Mucosa of descending colon (tissue), 3 donors: Measurements from ENCODE around the gene RNF121. TPM values are rescaled to one million over a fixed set of nuclear protein-coding genes. Genes with fewer than 3 reads are reported as not detected.

Experiments used
- ATAC-seq: fragments of 200-7000 bp; cut with Tn5 transposase; one replicate; pipeline ENCODE4 v1.9.1; 2020; ENCODE audit warnings: mild to moderate bottlenecking, moderate library complexity
- DNase-seq, 3 donors: peaks; one replicate each; pipeline ENCODE4 v3.0.0-alpha.2; 2020
- H3K36me3 ChIP-seq: fragments of 200-600 bp; one replicate; pipeline ENCODE4 v1.8.0; 2021; ENCODE audit warnings: low read depth, mild to moderate bottlenecking
- H3K4me1 ChIP-seq: fragments of 200-600 bp; one replicate; pipeline ENCODE4 v1.8.0; 2021; ENCODE audit warnings: low read depth, mild to moderate bottlenecking
- H3K4me3 ChIP-seq: fragments of 200-600 bp; one replicate; pipeline ENCODE4 v1.8.0; 2021; ENCODE audit warnings: mild to moderate bottlenecking
- H3K9me3 ChIP-seq: fragments of 200-600 bp; one replicate; pipeline ENCODE4 v1.8.0; 2021; ENCODE audit warnings: mild to moderate bottlenecking
- intact Hi-C, 2 donors: fragments of 100-400 bp; cut with DNase I in 1 of 2; cut with micrococcal nuclease in 1 of 2; formaldehyde crosslinking; loops; one replicate each; pipeline versions ENCODE4 v1.11.0 to v1.11.1; 2022; cut with DNase I, micrococcal nuclease
- total RNA-seq, 3 donors: library from RNA; stranded (reverse); fragmentation: NEBNext Ultra II Directional in 2 of 3; extraction: Animal tissue kit (Norgen Biotek cat#: 25700) in 2 of 3; gene quantifications; one replicate each; pipeline versions ENCODE4 v1.2.1 to v1.2.4, GENCODE V29; 2021 to 2023
- TF ChIP-seq, protein P1 (sequence below): fragments of 200-600 bp; IDR thresholded peaks from one replicate; pipeline ENCODE4 v1.8.0; 2022; ENCODE audit warnings: antibody characterized with exemption, mild to moderate bottlenecking
- donor health status: DM: no; HTN: no; CAD: no; lungs with moderate emphysema.
- donor health status: DM: no; HTN: no; CAD: no.
- donor health status: DM: no; HTN: yes; CAD: no.

RNF121 gene
- total RNA-seq, 3 donors from 2014 or later: 37.0 to 41.0 (median 37.4) TPM

DNA sequence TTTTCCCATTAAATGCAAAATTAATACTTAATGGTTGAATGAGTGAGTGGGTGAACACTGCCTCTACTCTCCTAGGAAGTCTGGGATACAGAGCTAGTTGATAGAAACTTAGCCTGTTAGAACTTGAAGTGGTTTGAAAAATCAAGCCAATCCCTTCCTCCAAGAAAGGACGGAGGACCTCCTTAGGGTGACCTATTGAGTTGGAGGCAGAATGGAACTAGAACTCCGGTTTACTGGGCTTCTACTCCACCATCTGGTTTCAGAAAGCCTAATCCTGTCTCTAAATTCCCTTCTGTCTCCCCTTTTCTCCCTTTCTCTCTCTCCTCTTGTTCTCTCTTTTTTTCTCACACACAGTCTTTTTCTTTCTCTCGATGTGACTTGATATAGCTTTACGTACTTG, 50.2 kb downstream of the RNF121 start:
- H3K9me3 ChIP-seq: no peaks in the 10 kb centered on the region
- DNase-seq (no peak), ATAC-seq (no peak)
- TF ChIP-seq, protein P1, sequence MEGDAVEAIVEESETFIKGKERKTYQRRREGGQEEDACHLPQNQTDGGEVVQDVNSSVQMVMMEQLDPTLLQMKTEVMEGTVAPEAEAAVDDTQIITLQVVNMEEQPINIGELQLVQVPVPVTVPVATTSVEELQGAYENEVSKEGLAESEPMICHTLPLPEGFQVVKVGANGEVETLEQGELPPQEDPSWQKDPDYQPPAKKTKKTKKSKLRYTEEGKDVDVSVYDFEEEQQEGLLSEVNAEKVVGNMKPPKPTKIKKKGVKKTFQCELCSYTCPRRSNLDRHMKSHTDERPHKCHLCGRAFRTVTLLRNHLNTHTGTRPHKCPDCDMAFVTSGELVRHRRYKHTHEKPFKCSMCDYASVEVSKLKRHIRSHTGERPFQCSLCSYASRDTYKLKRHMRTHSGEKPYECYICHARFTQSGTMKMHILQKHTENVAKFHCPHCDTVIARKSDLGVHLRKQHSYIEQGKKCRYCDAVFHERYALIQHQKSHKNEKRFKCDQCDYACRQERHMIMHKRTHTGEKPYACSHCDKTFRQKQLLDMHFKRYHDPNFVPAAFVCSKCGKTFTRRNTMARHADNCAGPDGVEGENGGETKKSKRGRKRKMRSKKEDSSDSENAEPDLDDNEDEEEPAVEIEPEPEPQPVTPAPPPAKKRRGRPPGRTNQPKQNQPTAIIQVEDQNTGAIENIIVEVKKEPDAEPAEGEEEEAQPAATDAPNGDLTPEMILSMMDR: no peak
- H3K4me1 ChIP-seq: no peaks in the 10 kb centered on the region
- intact Hi-C loops: no loop called here
- no peaks in the 10 kb centered on the region for H3K36me3 ChIP-seq
- no peak overlapping the region for H3K4me3 ChIP-seq

DNA sequence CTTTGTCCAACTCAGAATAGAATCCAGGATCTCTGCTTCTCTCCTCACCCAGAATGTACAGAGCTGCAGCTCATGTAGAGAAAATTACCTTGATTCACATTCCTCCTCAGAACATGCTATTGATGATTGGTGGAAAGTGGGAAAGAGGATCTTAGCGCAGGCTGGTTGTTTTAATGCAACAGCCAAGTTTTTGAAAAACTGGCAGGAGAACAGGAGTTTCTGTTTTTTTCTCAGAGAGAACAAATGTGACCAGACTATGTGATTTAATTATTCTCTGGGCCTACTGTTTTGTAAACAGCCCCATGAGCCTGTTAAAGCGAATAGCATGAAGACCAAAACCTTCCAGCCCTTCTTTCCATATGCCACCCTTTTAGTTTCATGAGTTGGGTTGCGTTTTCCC, 50.8 kb downstream of the RNF121 start:
- ATAC-seq (no peak), DNase-seq (no peak)
- no peak overlapping the region for H3K4me3 ChIP-seq
- intact Hi-C loops: no loop called here
- H3K36me3 ChIP-seq: no peaks in the 10 kb centered on the region
- H3K9me3 ChIP-seq: no peaks in the 10 kb centered on the region
- TF ChIP-seq, protein P1: no peak
- no peaks in the 10 kb centered on the region for H3K4me1 ChIP-seq

DNA sequence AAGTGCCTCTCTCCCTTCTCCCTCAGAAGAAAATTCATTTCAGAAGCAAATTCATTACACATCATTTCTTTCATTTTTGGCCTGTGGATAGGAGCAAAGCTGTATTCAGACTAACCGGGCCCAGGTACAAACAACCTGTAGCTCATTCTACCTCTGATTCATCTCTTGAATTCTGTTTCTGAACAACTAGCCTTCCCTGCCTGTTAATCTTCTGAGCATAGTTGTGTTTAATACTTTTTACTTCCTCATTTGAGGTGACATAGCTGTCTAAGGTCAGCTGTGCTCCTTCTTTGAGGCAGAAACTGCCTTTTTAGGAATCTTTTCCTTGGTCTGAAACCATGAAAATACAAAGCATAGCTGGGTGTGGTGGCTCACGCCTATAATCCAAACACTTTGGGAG, 57.3 kb downstream of the RNF121 start:
- no peaks in the 10 kb centered on the region for H3K4me1 ChIP-seq
- no peak overlapping the region for H3K4me3 ChIP-seq
- no peaks in the 10 kb centered on the region for H3K36me3 ChIP-seq
- intact Hi-C loops: no loop called here
- no peaks in the 10 kb centered on the region for H3K9me3 ChIP-seq
- TF ChIP-seq, protein P1: no peak
- ATAC-seq (peak; percentile 23), DNase-seq (no peak)

DNA sequence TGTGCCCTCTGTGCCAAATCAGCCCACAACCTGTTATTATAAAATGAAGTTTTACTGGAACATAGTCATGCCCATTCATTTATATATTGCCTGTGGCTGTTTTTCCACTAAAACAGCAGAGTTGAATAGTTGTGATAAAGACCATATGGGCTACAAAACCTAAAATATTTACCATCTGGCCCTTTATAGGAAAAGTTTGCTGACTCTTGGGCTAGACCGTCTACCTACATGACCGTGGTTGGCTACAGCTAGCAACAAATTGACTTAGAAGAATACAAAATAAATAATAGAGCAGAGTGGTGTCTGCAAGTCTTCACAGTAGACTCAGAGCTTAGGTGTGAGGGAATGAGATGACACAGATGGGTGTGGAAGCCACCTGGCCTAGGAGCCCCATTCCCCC, 58.7 kb downstream of the RNF121 start:
- DNase-seq (no peak), ATAC-seq (no peak)
- H3K9me3 ChIP-seq: no peaks in the 10 kb centered on the region
- TF ChIP-seq, protein P1: no peak
- intact Hi-C loops: no loop called here
- H3K4me1 ChIP-seq: no peaks in the 10 kb centered on the region
- H3K36me3 ChIP-seq: no peaks in the 10 kb centered on the region
- H3K4me3 ChIP-seq: no peak overlapping the region

DNA sequence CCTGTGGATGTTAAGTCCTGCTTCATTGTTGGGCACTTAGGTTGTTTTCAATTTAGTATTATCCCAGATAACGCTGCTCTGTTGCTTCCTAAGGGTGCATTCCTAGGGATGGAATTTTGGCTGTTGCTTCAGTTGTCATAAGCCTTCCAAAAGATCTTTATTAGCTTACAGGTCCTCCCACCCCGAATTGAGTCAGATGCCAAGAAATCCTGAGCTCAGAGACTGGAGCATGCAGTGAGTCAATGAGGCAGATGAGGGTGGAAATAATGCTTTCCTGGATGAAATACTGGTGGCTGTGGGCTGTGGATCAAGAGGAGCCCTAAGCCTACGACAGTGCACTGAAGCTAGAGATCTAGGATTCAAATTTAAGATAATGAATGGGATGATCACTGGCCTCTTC, 59.2 kb downstream of the RNF121 start:
- H3K36me3 ChIP-seq: no peaks in the 10 kb centered on the region
- no peak overlapping the region for H3K4me3 ChIP-seq
- H3K4me1 ChIP-seq: no peaks in the 10 kb centered on the region
- TF ChIP-seq, protein P1: no peak
- ATAC-seq (no peak), DNase-seq (no peak)
- no peaks in the 10 kb centered on the region for H3K9me3 ChIP-seq
- intact Hi-C loops: no loop called here

DNA sequence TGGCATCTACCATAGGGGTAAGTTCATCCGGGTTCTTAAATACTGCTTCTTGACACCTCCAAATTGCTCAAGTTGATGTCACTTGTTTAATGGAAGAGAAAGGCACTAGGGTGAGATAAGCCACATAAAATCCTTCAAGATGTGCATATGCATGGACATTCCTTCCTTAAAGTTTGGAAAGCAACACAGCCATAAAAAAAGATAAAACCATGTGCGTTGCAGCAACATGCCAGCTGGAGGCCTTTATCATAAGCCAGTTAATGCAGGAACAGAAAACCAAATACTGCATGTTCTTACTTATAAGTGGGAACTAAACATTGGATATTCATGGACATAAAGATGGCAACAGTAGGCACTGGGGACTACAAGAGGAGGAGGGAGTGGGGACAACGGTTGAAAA, 61.9 kb downstream of the RNF121 start:
- TF ChIP-seq, protein P1: no peak
- ATAC-seq: no peak
- H3K36me3 ChIP-seq: no peaks in the 10 kb centered on the region
- H3K4me3 ChIP-seq: no peak overlapping the region
- intact Hi-C loops: no loop called here
- no peaks in the 10 kb centered on the region for H3K4me1 ChIP-seq
- H3K9me3 ChIP-seq: no peaks in the 10 kb centered on the region
- DNase-seq: no peak
